Lower lobe of right lung (tissue), 2 donors: Measurements from ENCODE around the gene SUV39H1. TPM values are rescaled to one million over a fixed set of nuclear protein-coding genes. Genes with fewer than 3 reads are reported as not detected.
"Not testable (repeated sequence)": the region's sequence is repeated elsewhere in the genome, so short reads cannot be mapped to it uniquely, and the experiment has no call there.

Source experiments
- ATAC-seq, 2 donors: fragments of 200-7000 bp; cut with Tn5 transposase; one replicate each; pipeline ENCODE4 v1.9.1; 2020 to 2022; ENCODE audit warnings: mild to moderate bottlenecking in 2 of 2, moderate library complexity in 2 of 2
- DNase-seq: peaks from one replicate; pipeline ENCODE4 v3.0.0-alpha.2; 2020
- H3K27ac ChIP-seq: fragments of 200-600 bp; one replicate; pipeline ENCODE4 v1.8.0; 2022
- H3K27me3 ChIP-seq: fragments of 200-600 bp; one replicate; pipeline ENCODE4 v1.8.0; 2022; ENCODE audit warnings: low read depth
- H3K36me3 ChIP-seq: fragments of 200-600 bp; one replicate; pipeline ENCODE4 v1.8.0; 2022; ENCODE audit warnings: mild to moderate bottlenecking
- H3K4me1 ChIP-seq: fragments of 200-600 bp; one replicate; pipeline ENCODE4 v1.8.0; 2022
- H3K4me3 ChIP-seq: fragments of 200-600 bp; one replicate; pipeline ENCODE4 v1.8.0; 2022; ENCODE audit warnings: mild to moderate bottlenecking
- H3K9me3 ChIP-seq: fragments of 200-600 bp; one replicate; pipeline ENCODE4 v1.8.0; 2022
- intact Hi-C: fragments of 100-400 bp; cut with DNase I; formaldehyde crosslinking; loops from one replicate; pipeline ENCODE4 v1.11.0; 2022
- total RNA-seq: library from RNA; stranded (reverse); fragmentation: NEBNext Ultra II Directional; extraction: Animal tissue kit (Norgen Biotek cat#: 25700); gene quantifications from one replicate; pipeline ENCODE4 v1.2.1, GENCODE V29; 2021
- TF ChIP-seq, protein P1 (sequence below): fragments of 200-600 bp; IDR thresholded peaks from one replicate; pipeline ENCODE4 v1.8.0; 2022; ENCODE audit warnings: antibody characterized with exemption, mild to moderate bottlenecking
- donor health status: DM: no; HTN: yes; CAD: no; lungs with severe emphysema.

The SUV39H1 gene
- total RNA-seq, 1 donor from 2014 or later = 3.5 TPM

DNA sequence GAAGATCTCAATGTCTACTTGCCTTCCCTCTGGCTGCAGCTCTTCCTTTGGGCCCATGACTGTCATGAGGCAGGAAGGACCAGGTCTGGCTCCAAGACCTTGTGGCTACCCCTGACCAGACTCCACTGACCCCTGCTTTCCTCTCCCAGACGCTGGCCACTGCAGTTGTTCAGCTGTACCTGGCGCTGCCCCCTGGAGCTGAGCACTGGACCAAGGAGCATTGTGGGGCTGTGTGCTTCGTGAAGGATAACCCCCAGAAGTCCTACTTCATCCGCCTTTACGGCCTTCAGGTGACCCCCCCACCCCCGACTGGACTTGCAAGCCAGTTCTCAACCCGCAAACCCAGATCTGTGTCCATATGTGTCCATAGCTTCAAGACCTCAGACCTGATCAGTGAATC is 12.4 kb upstream of the SUV39H1 start:
- no peak for ATAC-seq
- TF ChIP-seq, protein P1, sequence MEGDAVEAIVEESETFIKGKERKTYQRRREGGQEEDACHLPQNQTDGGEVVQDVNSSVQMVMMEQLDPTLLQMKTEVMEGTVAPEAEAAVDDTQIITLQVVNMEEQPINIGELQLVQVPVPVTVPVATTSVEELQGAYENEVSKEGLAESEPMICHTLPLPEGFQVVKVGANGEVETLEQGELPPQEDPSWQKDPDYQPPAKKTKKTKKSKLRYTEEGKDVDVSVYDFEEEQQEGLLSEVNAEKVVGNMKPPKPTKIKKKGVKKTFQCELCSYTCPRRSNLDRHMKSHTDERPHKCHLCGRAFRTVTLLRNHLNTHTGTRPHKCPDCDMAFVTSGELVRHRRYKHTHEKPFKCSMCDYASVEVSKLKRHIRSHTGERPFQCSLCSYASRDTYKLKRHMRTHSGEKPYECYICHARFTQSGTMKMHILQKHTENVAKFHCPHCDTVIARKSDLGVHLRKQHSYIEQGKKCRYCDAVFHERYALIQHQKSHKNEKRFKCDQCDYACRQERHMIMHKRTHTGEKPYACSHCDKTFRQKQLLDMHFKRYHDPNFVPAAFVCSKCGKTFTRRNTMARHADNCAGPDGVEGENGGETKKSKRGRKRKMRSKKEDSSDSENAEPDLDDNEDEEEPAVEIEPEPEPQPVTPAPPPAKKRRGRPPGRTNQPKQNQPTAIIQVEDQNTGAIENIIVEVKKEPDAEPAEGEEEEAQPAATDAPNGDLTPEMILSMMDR = no peak
- Histone ChIP-seq H3K27me3 (no peaks in the 10 kb centered on the region), H3K4me1 (no peaks in the 10 kb centered on the region), H3K36me3 (no peaks in the 10 kb centered on the region), H3K27ac (peak overlapping the region; percentile 73), H3K4me3 (peak overlapping the region; percentile 46), H3K9me3 (no peaks in the 10 kb centered on the region)
- DNase-seq = no peak
- intact Hi-C loops = no loop called here

DNA sequence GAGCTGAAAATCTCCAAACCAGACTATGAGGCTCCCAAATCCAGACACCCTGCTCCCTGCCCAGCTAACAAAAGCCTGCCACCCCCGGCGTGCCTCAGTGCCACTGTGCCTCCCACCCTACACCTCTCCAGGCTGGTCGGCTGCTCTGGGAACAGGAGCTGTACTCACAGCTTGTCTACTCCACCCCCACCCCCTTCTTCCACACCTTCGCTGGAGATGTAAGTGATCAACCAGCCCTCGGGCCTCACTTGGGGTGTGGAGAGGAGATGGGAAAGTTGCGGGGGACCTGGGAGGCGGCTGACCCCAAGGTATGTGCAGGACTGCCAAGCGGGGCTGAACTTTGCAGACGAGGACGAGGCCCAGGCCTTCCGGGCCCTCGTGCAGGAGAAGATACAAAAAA is 11.1 kb upstream of the SUV39H1 start:
- ATAC-seq (no peak), DNase-seq (no peak)
- TF ChIP-seq, protein P1 = no peak
- Histone ChIP-seq H3K9me3 (no peaks in the 10 kb centered on the region), H3K27ac (no peak overlapping the region), H3K36me3 (no peaks in the 10 kb centered on the region), H3K4me1 (no peaks in the 10 kb centered on the region), H3K27me3 (no peaks in the 10 kb centered on the region), H3K4me3 (no peak overlapping the region)
- intact Hi-C loops = no loop called here

DNA sequence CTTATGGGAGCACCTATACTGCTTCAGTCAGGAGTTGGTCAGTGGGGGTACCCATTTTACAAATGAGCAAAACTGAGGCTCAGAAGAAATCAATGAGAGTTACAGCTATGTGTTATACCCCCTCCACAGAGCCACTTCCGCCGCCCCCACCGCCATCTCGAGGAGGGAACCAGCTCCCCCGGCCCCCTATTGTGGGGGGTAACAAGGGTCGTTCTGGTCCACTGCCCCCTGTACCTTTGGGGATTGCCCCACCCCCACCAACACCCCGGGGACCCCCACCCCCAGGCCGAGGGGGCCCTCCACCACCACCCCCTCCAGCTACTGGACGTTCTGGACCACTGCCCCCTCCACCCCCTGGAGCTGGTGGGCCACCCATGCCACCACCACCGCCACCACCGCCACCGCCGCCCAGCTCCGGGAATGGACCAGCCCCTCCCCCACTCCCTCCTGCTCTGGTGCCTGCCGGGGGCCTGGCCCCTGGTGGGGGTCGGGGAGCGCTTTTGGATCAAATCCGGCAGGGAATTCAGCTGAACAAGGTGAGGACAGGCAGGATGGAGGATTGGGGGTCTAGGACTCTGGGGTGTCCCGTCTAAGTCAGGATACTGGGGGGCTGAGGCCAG is 7.9 kb upstream of the SUV39H1 start:
- H3K27me3 ChIP-seq = no peaks in the 10 kb centered on the region
- H3K9me3 ChIP-seq = no peaks in the 10 kb centered on the region
- DNase-seq = no peak
- intact Hi-C loops = no loop called here
- H3K4me3 ChIP-seq = no peak overlapping the region
- no peak for ATAC-seq
- H3K36me3 ChIP-seq = no peaks in the 10 kb centered on the region
- no peaks in the 10 kb centered on the region for H3K4me1 ChIP-seq
- TF ChIP-seq, protein P1 = no peak
- no peak overlapping the region for H3K27ac ChIP-seq

- ATAC-seq (no peak), DNase-seq (no peak)
- no peak overlapping the region for H3K27ac ChIP-seq
- H3K4me3 ChIP-seq = no peak overlapping the region
- H3K27me3 ChIP-seq = no peaks in the 10 kb centered on the region
- TF ChIP-seq, protein P1 = no peak
- H3K9me3 ChIP-seq = no peaks in the 10 kb centered on the region
- no peaks in the 10 kb centered on the region for H3K36me3 ChIP-seq
- intact Hi-C loops = no loop called here
- no peaks in the 10 kb centered on the region for H3K4me1 ChIP-seq
These were observed 7.2 kb upstream of the SUV39H1 start for GRCh38 chrX:48689208-48689920.

DNA sequence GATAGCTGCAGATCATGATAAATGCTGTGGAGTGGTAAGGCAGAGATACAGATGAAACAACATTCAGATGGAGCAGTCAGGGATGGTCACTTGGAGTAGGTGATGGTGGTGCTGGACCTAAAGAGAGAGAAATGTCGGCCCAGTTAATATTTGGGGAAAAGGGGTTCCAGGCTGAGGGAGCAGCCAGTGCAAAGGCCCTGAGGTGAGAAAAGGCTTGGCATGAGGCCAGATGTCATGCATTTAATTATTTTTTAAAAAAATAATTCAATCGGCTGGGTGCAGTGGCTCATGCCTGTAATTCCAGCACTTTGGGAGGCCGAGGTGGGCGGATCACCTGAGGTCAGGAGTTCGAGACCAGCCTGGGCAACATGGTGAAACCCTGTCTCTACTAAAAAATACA is 4.8 kb upstream of the SUV39H1 start:
- not testable (repeated sequence) for H3K36me3 ChIP-seq, H3K27me3 ChIP-seq, ATAC-seq

More for the DNA sequence above, 4.8 kb upstream of the SUV39H1 start:
- intact Hi-C loops, H3K4me1 ChIP-seq, H3K27ac ChIP-seq, H3K9me3 ChIP-seq, H3K4me3 ChIP-seq, DNase-seq: not testable (repeated sequence)
